IPS-NIHi11 (cell line): ENCODE data around the gene RNASEL.
"Not testable (repeated sequence)": the region's sequence is repeated elsewhere in the genome, so short reads cannot be mapped to it uniquely, and the experiment has no call there.

ENCODE experiments used
- DNase-seq: peaks from one replicate; pipeline ENCODE4 v3.0.0; 2012; ENCODE audit warnings: mixed read lengths, low spot score

RNASEL gene

GRCh38 chr1:182588500-182589396, at the start of gene RNASEL:
Gene RNASEL (minus strand): TSS chr1:182589256. CDS start chr1:182586806, 2,450 bp downstream.
- DNase-seq: peak; percentile 77

- DNase-seq: no peak
Observed at GRCh38 chr1:182637769-182638168, 48.7 kb upstream of the RNASEL start.

GRCh38 chr1:182635871-182636270, 46.8 kb upstream of the RNASEL start:
- DNase-seq: no peak

- DNase-seq: no peak
Observed at GRCh38 chr1:182634306-182635072, 45.4 kb upstream of the RNASEL start.

GRCh38 chr1:182633657-182634281, 44.7 kb upstream of the RNASEL start:
- DNase-seq: no peak

GRCh38 chr1:182633031-182633430, 44.0 kb upstream of the RNASEL start:
- DNase-seq: no peak

GRCh38 chr1:182632441-182632857, 43.4 kb upstream of the RNASEL start:
- DNase-seq: not testable (repeated sequence)

- DNase-seq: no peak
Observed at GRCh38 chr1:182631954-182632353, 42.9 kb upstream of the RNASEL start.

GRCh38 chr1:182631053-182631677, 42.1 kb upstream of the RNASEL start:
- DNase-seq: no peak

- DNase-seq: no peak
Observed at GRCh38 chr1:182630586-182630985, 41.5 kb upstream of the RNASEL start.

GRCh38 chr1:182629499-182630096, 40.5 kb upstream of the RNASEL start:
- no peak for DNase-seq

GRCh38 chr1:182629080-182629479, 40.0 kb upstream of the RNASEL start:
- no peak for DNase-seq

- DNase-seq: no peak
Observed at GRCh38 chr1:182628657-182629056, 39.6 kb upstream of the RNASEL start.

GRCh38 chr1:182627622-182628021, 38.6 kb upstream of the RNASEL start:
- no peak for DNase-seq

GRCh38 chr1:182626527-182626926, 37.5 kb upstream of the RNASEL start:
- DNase-seq: no peak

- no peak for DNase-seq
Observed at GRCh38 chr1:182625719-182626504, 36.9 kb upstream of the RNASEL start.

- DNase-seq: no peak
Observed at GRCh38 chr1:182625024-182625423, 36.0 kb upstream of the RNASEL start.

GRCh38 chr1:182624577-182624976, 35.5 kb upstream of the RNASEL start:
- DNase-seq: no peak

- DNase-seq: no peak
Observed at GRCh38 chr1:182622901-182623528, 34.0 kb upstream of the RNASEL start.

- DNase-seq: no peak
Observed at GRCh38 chr1:182621906-182622305, 32.9 kb upstream of the RNASEL start.
